Spinal cord (tissue), 10 donors: Measurements from ENCODE around the gene PLPPR5. TPM values are rescaled to one million over a fixed set of nuclear protein-coding genes. Genes with fewer than 3 reads are reported as not detected.

Experiments used
- DNase-seq, 6 donors: peaks; one replicate each; pipeline versions ENCODE4 v3.0.0 to v3.0.0-alpha.2; 2013 to 2015; ENCODE audit warnings: low spot score in 6 of 6, low read depth in 4 of 6
- H3K27ac ChIP-seq: one replicate; pipeline ENCODE4 v1.5.1; 2013; ENCODE audit warnings: low read depth, low read length, control low read depth
- H3K27me3 ChIP-seq: one replicate; pipeline ENCODE4 v1.6.1; 2013; ENCODE audit warnings: low read length; ENCODE audit not compliant: control insufficient read depth, insufficient read depth
- H3K36me3 ChIP-seq: one replicate; pipeline ENCODE4 v1.6.1; 2013; ENCODE audit warnings: low read length; ENCODE audit not compliant: control insufficient read depth, insufficient read depth
- H3K4me1 ChIP-seq: one replicate; pipeline ENCODE4 v1.6.1; 2013; ENCODE audit warnings: low read length; ENCODE audit not compliant: control insufficient read depth, insufficient read depth
- H3K4me3 ChIP-seq: one replicate; pipeline ENCODE4 v1.5.1; 2013; ENCODE audit warnings: low read depth, low read length, control low read depth
- H3K9me3 ChIP-seq: one replicate; pipeline ENCODE4 v1.6.1; 2013; ENCODE audit warnings: low read length; ENCODE audit not compliant: control insufficient read depth, insufficient read depth
- WGBS: methylation state at CpG from one replicate; pipeline ENCODE4 v1.1.5; 2013; ENCODE audit warnings: missing lambda C conversion rate; ENCODE audit not compliant: insufficient coverage; 5-methylcytosine and 5-hydroxymethylcytosine counted together
- polyA plus RNA-seq, 2 donors: library from polyadenylated mRNA; unstranded; fragments of 120-200 nt; gene quantifications; one replicate each; pipeline ENCODE4 v1.2.1, GENCODE V29; 2013; ENCODE audit not compliant: insufficient read length in 2 of 2
- total RNA-seq, 2 donors: library from RNA; depleted of rRNA in 1 of 2; stranded (reverse); fragments of 120-200 nt in 1 of 2; fragments of >200 nt in 1 of 2; gene quantifications; one replicate each; pipeline versions ENCODE4 v1.2.3 to v1.2.4, GENCODE V29; 2013 to 2014
- donor health status: healthy.

Gene PLPPR5
- total and polyA plus RNA-seq, 4 donors: 4.5 to 19.2 (median 16.0) TPM

GRCh38 chr1:98975810-98976209 lies 28.9 kb downstream of the PLPPR5 start:
- Histone ChIP-seq H3K4me1 (no peaks in the 10 kb centered on the region), H3K27ac (no peak overlapping the region), H3K4me3 (no peak overlapping the region), H3K36me3 (no peaks in the 10 kb centered on the region), H3K9me3 (no peaks in the 10 kb centered on the region), H3K27me3 (no peaks in the 10 kb centered on the region)
- no peak for DNase-seq
- WGBS: no CpG with 5 or more reads among the region's 3 CpGs

- no peaks in the 10 kb centered on the region for H3K27me3 ChIP-seq
- no CpG with 5 or more reads among the region's 5 CpGs for WGBS
- peak in 4 of 6 donors; percentile 4 to 38 (median 14) for DNase-seq
- no peaks in the 10 kb centered on the region for H3K9me3 ChIP-seq
- H3K27ac ChIP-seq: no peak overlapping the region
- no peaks in the 10 kb centered on the region for H3K4me1 ChIP-seq
- H3K4me3 ChIP-seq: no peak overlapping the region
- H3K36me3 ChIP-seq: no peaks in the 10 kb centered on the region
These were observed 29.5 kb downstream of the PLPPR5 start for GRCh38 chr1:98975113-98975512.

- no peak overlapping the region for H3K27ac ChIP-seq
- no peaks in the 10 kb centered on the region for H3K36me3 ChIP-seq
- H3K27me3 ChIP-seq: no peaks in the 10 kb centered on the region
- DNase-seq: peak in 2 of 6 donors; percentile 54 to 80
- H3K4me1 ChIP-seq: no peaks in the 10 kb centered on the region
- WGBS: 22% methylated on average over 1 of the region's 1 CpG
- H3K9me3 ChIP-seq: no peaks in the 10 kb centered on the region
- H3K4me3 ChIP-seq: no peak overlapping the region
These were observed 34.7 kb downstream of the PLPPR5 start for GRCh38 chr1:98969798-98970490.

GRCh38 chr1:98967122-98967521 lies 37.5 kb downstream of the PLPPR5 start:
- Histone ChIP-seq H3K9me3 (no peaks in the 10 kb centered on the region), H3K4me1 (no peaks in the 10 kb centered on the region), H3K4me3 (no peak overlapping the region), H3K27ac (no peak overlapping the region), H3K27me3 (no peaks in the 10 kb centered on the region), H3K36me3 (no peaks in the 10 kb centered on the region)
- no CpG with 5 or more reads among the region's 1 CpG for WGBS
- DNase-seq: no peak

- Histone ChIP-seq H3K27ac (no peak overlapping the region), H3K4me3 (no peak overlapping the region), H3K27me3 (no peaks in the 10 kb centered on the region), H3K4me1 (no peaks in the 10 kb centered on the region), H3K9me3 (no peaks in the 10 kb centered on the region), H3K36me3 (no peaks in the 10 kb centered on the region)
- no peak for DNase-seq
- no CpG with 5 or more reads among the region's 3 CpGs for WGBS
These were observed 39.3 kb downstream of the PLPPR5 start for GRCh38 chr1:98965394-98965793.

- Histone ChIP-seq H3K27ac (no peak overlapping the region), H3K27me3 (no peaks in the 10 kb centered on the region), H3K4me1 (no peaks in the 10 kb centered on the region), H3K4me3 (no peak overlapping the region), H3K9me3 (no peaks in the 10 kb centered on the region), H3K36me3 (no peaks in the 10 kb centered on the region)
- no CpG with 5 or more reads among the region's 4 CpGs for WGBS
- DNase-seq: no peak
These were observed 40.5 kb downstream of the PLPPR5 start for GRCh38 chr1:98964198-98964597.

GRCh38 chr1:98963064-98963758 lies 41.5 kb downstream of the PLPPR5 start:
- Histone ChIP-seq H3K4me1 (no peaks in the 10 kb centered on the region), H3K36me3 (no peaks in the 10 kb centered on the region), H3K4me3 (no peak overlapping the region), H3K27me3 (no peaks in the 10 kb centered on the region), H3K9me3 (no peaks in the 10 kb centered on the region), H3K27ac (no peak overlapping the region)
- DNase-seq: no peak
- 86% methylated on average over 1 of the region's 3 CpGs for WGBS

GRCh38 chr1:98962156-98962555 lies 42.5 kb downstream of the PLPPR5 start:
- Histone ChIP-seq H3K4me3 (no peak overlapping the region), H3K27me3 (no peaks in the 10 kb centered on the region), H3K36me3 (no peaks in the 10 kb centered on the region), H3K9me3 (no peaks in the 10 kb centered on the region), H3K4me1 (no peaks in the 10 kb centered on the region), H3K27ac (no peak overlapping the region)
- DNase-seq: no peak

GRCh38 chr1:98949621-98950020 lies 55.0 kb downstream of the PLPPR5 start:
- DNase-seq: peak in 2 of 6 donors; percentile 52 to 54
- Histone ChIP-seq H3K4me1 (no peaks in the 10 kb centered on the region), H3K27ac (no peak overlapping the region), H3K27me3 (no peaks in the 10 kb centered on the region), H3K4me3 (no peak overlapping the region), H3K36me3 (no peaks in the 10 kb centered on the region), H3K9me3 (no peaks in the 10 kb centered on the region)

- DNase-seq: no peak
- Histone ChIP-seq H3K4me3 (no peak overlapping the region), H3K27ac (no peak overlapping the region), H3K27me3 (no peaks in the 10 kb centered on the region), H3K9me3 (no peaks in the 10 kb centered on the region), H3K36me3 (no peaks in the 10 kb centered on the region), H3K4me1 (no peaks in the 10 kb centered on the region)
- WGBS: no CpG with 5 or more reads among the region's 2 CpGs
These were observed 55.5 kb downstream of the PLPPR5 start for GRCh38 chr1:98949166-98949565.
